ENCODE results near the gene PLAAT2. TPM values are rescaled to one million over a fixed set of nuclear protein-coding genes. Genes with fewer than 3 reads are reported as not detected.

PLAAT2 gene
- total RNA-seq, 1 experiment from 2014 or later, result 0.66 TPM

DNA sequence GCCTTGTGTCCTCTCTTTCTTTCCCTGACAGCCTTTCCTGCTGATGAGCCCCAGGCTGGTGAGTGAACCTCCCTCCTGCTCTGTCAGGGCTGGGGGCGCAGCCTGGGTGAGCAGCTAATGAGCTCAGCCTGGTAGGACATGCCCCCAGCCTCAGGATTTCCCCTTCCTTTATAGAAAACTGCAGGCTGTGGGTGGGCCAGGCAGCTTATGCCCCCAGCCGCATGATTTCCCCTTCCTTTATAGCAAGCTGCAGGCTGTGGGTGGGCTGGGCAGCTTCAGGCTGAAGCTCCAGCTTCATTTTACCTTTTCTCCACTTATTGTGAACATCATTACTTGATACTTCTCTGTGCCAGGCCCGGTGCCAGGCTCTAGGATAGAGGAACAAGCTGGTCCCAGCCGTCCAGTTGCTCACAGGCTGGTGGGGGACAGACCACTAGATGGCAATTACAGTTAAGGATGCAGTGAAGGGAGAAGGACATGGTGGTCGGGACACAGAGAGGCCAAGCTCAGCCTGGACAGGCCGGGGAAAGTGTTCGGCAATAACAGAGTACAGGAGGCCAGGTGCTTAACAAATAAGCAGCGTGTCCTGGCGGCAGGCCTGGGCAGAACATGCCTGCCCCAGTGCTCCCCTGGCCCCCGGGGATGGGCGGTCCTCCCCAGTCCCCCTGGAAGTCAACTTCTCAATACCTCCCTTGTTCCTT is 52.0 kb downstream of the PLAAT2 start:
- H3K27ac Mint-ChIP-seq, result no peak overlapping the region; the same call in 1 of the 2 replicates
- DNase-seq (ENCODE audit: low spot score) (no peak), ATAC-seq (no peak)
- peaks cover 4% of the 10 kb centered on the region; the same call in 1 of the 2 replicates for H3K27me3 Mint-ChIP-seq (ENCODE audit: low read depth)
- TF ChIP-seq HMGXB4 (CRISPR knock-in tag; IDR thresholded peaks at IDR 0.05) (no peak), ZNF263 (CRISPR knock-in tag; IDR thresholded peaks at IDR 0.05; ENCODE audit: low read depth) (peak; percentile 24; the same call in 1 of the 2 replicates)
- TF ChIP-seq, protein P1, sequence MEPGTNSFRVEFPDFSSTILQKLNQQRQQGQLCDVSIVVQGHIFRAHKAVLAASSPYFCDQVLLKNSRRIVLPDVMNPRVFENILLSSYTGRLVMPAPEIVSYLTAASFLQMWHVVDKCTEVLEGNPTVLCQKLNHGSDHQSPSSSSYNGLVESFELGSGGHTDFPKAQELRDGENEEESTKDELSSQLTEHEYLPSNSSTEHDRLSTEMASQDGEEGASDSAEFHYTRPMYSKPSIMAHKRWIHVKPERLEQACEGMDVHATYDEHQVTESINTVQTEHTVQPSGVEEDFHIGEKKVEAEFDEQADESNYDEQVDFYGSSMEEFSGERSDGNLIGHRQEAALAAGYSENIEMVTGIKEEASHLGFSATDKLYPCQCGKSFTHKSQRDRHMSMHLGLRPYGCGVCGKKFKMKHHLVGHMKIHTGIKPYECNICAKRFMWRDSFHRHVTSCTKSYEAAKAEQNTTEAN (CRISPR knock-in tag; IDR thresholded peaks at IDR 0.05), result no peak
- TF ChIP-seq, protein P2, sequence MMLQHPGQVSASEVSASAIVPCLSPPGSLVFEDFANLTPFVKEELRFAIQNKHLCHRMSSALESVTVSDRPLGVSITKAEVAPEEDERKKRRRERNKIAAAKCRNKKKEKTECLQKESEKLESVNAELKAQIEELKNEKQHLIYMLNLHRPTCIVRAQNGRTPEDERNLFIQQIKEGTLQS (CRISPR knock-in tag; conservative IDR thresholded peaks at IDR 0.05), result no peak
- peaks cover 31% of the 10 kb centered on the region for H3K4me1 Mint-ChIP-seq
- H3K36me3 Mint-ChIP-seq, result no peaks in the 10 kb centered on the region
- POLR2A ChIA-PET, result no interaction called here
- no peak overlapping the region for H3K4me3 Mint-ChIP-seq
- no peaks in the 10 kb centered on the region for H3K9me3 Mint-ChIP-seq
- CTCF ChIA-PET, result interaction anchor here (1.2 to 6.2 kb wide), 2 partner anchors 32 to 125 kb away, joined by 4 to 92 read pairs; no protein-coding TSS in a partner anchor

DNA sequence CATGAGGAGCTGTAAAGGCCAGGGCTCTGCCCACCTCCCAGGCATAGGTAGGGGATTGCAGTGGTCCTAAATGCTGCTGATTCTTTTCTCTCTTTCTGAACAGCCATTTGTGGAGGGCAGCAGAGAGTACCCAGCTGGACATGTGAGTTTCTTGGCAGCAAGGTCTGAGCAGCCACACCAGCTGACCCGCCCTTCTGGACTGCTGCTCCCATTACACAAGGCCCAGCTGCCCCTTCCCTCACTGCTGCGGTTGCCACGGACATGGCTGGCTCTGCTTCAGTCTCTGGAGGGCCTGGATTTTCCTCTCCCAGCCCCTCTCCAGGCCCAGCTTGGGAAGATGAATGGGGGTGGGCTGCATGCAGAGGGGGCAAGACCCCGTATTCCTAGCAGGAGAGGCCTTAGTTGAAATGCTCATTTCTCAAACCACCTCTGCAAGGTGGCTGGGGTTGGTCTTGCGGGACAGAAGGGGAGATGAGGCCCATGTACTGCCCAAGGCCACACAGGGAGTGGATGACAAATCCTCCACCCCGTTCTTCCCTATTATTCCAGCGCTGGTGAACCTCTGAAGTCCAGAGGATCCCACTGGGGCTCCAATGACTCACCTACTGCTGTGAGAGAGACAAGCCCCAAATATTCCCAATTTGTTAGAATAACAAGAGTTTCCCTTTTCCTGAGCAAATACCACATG is 52.7 kb downstream of the PLAAT2 start:
- H3K4me1 Mint-ChIP-seq, result peaks cover 38% of the 10 kb centered on the region
- POLR2A ChIA-PET, result no interaction called here
- no peaks in the 10 kb centered on the region for H3K36me3 Mint-ChIP-seq
- ATAC-seq (no peak), DNase-seq (ENCODE audit: low spot score) (no peak)
- peak overlapping the region; percentile 36; the same call in 1 of the 2 replicates for H3K27ac Mint-ChIP-seq
- peaks cover 6% of the 10 kb centered on the region; the same call in 1 of the 2 replicates for H3K27me3 Mint-ChIP-seq (ENCODE audit: low read depth)
- CTCF ChIA-PET, result interaction anchor here (0.7 to 6.2 kb wide), 2 partner anchors 31 to 96 kb away, joined by 3 to 92 read pairs; no protein-coding TSS in a partner anchor
- no peak overlapping the region for H3K4me3 Mint-ChIP-seq
- no peaks in the 10 kb centered on the region for H3K9me3 Mint-ChIP-seq
- TF ChIP-seq, protein P3, sequence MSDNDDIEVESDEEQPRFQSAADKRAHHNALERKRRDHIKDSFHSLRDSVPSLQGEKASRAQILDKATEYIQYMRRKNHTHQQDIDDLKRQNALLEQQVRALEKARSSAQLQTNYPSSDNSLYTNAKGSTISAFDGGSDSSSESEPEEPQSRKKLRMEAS (CRISPR knock-in tag; IDR thresholded peaks at IDR 0.05), result no peak
- TF ChIP-seq, protein P4, sequence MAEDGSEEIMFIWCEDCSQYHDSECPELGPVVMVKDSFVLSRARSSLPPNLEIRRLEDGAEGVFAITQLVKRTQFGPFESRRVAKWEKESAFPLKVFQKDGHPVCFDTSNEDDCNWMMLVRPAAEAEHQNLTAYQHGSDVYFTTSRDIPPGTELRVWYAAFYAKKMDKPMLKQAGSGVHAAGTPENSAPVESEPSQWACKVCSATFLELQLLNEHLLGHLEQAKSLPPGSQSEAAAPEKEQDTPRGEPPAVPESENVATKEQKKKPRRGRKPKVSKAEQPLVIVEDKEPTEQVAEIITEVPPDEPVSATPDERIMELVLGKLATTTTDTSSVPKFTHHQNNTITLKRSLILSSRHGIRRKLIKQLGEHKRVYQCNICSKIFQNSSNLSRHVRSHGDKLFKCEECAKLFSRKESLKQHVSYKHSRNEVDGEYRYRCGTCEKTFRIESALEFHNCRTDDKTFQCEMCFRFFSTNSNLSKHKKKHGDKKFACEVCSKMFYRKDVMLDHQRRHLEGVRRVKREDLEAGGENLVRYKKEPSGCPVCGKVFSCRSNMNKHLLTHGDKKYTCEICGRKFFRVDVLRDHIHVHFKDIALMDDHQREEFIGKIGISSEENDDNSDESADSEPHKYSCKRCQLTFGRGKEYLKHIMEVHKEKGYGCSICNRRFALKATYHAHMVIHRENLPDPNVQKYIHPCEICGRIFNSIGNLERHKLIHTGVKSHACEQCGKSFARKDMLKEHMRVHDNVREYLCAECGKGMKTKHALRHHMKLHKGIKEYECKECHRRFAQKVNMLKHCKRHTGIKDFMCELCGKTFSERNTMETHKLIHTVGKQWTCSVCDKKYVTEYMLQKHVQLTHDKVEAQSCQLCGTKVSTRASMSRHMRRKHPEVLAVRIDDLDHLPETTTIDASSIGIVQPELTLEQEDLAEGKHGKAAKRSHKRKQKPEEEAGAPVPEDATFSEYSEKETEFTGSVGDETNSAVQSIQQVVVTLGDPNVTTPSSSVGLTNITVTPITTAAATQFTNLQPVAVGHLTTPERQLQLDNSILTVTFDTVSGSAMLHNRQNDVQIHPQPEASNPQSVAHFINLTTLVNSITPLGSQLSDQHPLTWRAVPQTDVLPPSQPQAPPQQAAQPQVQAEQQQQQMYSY (CRISPR knock-in tag; IDR thresholded peaks at IDR 0.05), result no peak
- TF ChIP-seq FOXP4 (CRISPR knock-in tag; IDR thresholded peaks at IDR 0.05) (no peak), JAZF1 (CRISPR knock-in tag; IDR thresholded peaks at IDR 0.05) (no peak), GABPB1 (CRISPR knock-in tag; IDR thresholded peaks at IDR 0.05) (no peak), E2F1 (CRISPR knock-in tag; IDR thresholded peaks at IDR 0.05) (no peak), ZNF232 (CRISPR knock-in tag; IDR thresholded peaks at IDR 0.05) (no peak), MYBL2 (CRISPR knock-in tag; IDR thresholded peaks at IDR 0.05) (no peak), FOXJ3 (CRISPR knock-in tag; IDR thresholded peaks at IDR 0.05; ENCODE audit: borderline replicate concordance) (no peak), ZNF396 (CRISPR knock-in tag; IDR thresholded peaks at IDR 0.05; ENCODE audit: borderline replicate concordance) (no peak), NFATC4 (CRISPR knock-in tag; IDR thresholded peaks at IDR 0.05) (no peak)
- TF ChIP-seq, protein P5, sequence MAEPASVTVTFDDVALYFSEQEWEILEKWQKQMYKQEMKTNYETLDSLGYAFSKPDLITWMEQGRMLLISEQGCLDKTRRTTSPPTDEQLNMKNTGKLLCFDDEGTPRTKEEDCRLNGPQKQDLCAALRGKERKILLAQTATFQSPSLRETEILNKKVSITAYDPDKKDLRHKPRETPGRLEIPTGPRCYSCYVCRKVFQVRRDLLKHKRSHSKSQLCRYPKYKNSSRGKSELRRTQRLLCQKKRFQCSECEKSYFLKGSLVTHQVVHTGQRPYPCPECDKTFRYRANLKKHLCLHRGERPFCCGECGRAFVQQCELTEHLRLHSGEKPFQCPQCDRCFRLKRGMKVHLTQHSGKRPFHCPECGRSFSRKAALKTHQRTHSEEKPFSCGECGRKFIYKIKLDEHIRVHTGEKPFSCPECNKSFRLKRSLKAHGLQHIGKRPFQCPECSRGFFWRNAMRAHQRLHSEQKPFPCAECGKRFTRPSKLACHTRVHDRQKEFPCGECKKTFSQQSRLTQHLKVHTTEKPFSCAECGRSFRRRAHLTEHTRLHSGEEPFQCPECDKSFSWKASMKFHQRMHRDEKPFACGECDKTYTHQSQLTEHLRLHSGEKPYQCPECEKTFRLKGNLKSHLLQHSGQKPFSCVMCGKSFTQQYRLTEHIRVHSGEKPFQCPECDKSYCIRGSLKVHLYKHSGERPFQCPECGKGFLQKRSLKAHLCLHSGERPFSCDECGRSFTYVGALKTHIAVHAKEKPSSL (CRISPR knock-in tag; conservative IDR thresholded peaks at IDR 0.05), result no peak
